ENCODE results near the gene BMP6. TPM values are rescaled to one million over a fixed set of nuclear protein-coding genes. Genes with fewer than 3 reads are reported as not detected.

The BMP6 gene
- total RNA-seq, 1 donor from 2014 or later: 0.44 TPM

DNA sequence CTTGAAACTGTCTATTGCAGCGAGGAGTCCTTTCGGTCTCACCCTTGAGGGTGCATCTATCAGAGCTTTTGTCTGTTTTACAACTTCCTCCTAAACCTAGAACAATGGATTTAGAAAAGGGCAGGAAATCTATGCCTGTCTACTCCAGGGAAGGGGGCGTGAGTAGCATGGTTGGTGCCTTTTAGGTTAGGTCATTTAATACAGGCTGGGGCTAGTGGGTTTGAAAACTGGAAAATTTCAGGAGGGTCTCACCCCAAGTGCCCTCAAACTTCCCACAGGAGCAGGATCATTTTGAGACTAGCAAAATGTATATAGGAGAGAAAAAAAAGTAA is 33.5 kb upstream of the BMP6 start:
- Mint-ChIP-seq H3K9me3 (no peaks in the 10 kb centered on the region), H3K4me3 (no peak overlapping the region), H3K36me3 (ENCODE audit: low read depth) (no peaks in the 10 kb centered on the region), H3K4me1 (peaks cover 8% of the 10 kb centered on the region), H3K27me3 (ENCODE audit: low read depth) (peaks cover 4% of the 10 kb centered on the region), H3K27ac (ENCODE audit: unreplicated experiment) (peak overlapping the region; percentile 84)
- DNase-seq (ENCODE audit: low read depth, low spot score): no peak
- TF ChIP-seq, protein P1, sequence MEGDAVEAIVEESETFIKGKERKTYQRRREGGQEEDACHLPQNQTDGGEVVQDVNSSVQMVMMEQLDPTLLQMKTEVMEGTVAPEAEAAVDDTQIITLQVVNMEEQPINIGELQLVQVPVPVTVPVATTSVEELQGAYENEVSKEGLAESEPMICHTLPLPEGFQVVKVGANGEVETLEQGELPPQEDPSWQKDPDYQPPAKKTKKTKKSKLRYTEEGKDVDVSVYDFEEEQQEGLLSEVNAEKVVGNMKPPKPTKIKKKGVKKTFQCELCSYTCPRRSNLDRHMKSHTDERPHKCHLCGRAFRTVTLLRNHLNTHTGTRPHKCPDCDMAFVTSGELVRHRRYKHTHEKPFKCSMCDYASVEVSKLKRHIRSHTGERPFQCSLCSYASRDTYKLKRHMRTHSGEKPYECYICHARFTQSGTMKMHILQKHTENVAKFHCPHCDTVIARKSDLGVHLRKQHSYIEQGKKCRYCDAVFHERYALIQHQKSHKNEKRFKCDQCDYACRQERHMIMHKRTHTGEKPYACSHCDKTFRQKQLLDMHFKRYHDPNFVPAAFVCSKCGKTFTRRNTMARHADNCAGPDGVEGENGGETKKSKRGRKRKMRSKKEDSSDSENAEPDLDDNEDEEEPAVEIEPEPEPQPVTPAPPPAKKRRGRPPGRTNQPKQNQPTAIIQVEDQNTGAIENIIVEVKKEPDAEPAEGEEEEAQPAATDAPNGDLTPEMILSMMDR (conservative IDR thresholded peaks at IDR 0.05): no peak

DNA sequence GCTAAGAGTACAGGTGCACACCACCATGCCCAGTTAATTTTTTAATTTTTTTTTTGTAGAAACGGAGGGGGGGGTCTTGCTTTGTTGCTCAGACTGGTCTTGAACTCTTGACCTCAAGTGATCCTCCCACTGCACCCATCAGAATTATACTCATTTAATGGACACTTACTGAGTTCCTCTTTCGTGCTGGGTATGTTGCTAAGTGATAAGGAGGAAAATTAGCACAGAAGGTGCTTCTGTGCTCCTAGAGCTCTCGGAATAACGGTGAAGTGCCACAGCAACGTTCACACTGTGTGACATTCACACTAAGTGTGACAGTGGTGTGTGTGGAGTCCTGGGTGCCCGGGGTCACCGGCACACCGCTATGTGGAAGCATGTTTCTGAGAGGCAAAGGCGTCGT is 32.1 kb upstream of the BMP6 start:
- no peak overlapping the region for H3K4me3 Mint-ChIP-seq
- no peak for DNase-seq (ENCODE audit: low read depth, low spot score)
- TF ChIP-seq, protein P1 (conservative IDR thresholded peaks at IDR 0.05): no peak
- no peak overlapping the region for H3K27ac Mint-ChIP-seq (ENCODE audit: unreplicated experiment)
- H3K4me1 Mint-ChIP-seq: peaks cover 8% of the 10 kb centered on the region
- H3K9me3 Mint-ChIP-seq: no peaks in the 10 kb centered on the region
- H3K36me3 Mint-ChIP-seq (ENCODE audit: low read depth): no peaks in the 10 kb centered on the region
- H3K27me3 Mint-ChIP-seq (ENCODE audit: low read depth): peaks cover 4% of the 10 kb centered on the region

DNA sequence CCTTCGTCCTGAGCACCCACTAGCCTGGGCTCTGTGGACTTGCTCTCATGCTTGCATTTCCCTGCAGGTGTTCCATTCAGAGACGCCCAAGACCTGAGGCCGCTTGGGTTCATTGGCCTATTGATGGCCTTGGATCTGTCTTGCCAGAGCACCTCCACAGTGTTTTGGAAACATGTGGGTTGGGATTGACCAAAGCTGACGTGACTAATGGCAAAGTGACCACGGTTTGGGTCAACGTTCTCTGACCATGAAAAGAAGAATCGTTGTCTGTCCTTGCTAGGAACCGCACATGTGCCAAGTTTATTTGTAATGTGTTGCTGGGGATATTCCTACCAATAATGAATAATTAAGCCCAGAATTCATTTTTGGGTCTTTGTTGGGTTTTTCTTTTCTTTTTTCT is 29.8 kb upstream of the BMP6 start:
- H3K27me3 Mint-ChIP-seq (ENCODE audit: low read depth): peaks cover 4% of the 10 kb centered on the region
- no peak overlapping the region for H3K27ac Mint-ChIP-seq (ENCODE audit: unreplicated experiment)
- H3K4me1 Mint-ChIP-seq: peaks cover 14% of the 10 kb centered on the region
- H3K4me3 Mint-ChIP-seq: no peak overlapping the region
- no peaks in the 10 kb centered on the region for H3K9me3 Mint-ChIP-seq
- H3K36me3 Mint-ChIP-seq (ENCODE audit: low read depth): no peaks in the 10 kb centered on the region
- DNase-seq (ENCODE audit: low read depth, low spot score): no peak
- TF ChIP-seq, protein P1 (conservative IDR thresholded peaks at IDR 0.05): no peak

DNA sequence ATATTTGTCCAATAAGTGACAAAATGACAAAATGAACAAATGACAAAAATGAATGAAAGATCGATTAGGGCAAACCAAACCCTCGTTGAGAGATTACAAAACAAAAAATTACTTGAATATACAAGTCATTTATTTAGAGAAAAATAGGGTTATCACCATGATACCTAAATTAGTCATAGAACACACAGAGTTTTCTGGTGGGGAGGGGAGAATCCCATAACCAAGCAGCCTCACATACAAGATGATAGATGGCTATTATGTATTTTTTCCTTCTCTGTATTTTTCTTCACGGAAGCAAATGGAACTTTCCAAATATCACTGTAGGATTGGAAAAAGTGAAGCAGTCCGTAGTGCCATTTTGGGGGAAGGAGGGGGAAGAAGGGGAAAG is 28.5 kb upstream of the BMP6 start:
- Mint-ChIP-seq H3K27ac (ENCODE audit: unreplicated experiment) (no peak overlapping the region), H3K4me3 (no peak overlapping the region), H3K9me3 (no peaks in the 10 kb centered on the region), H3K36me3 (ENCODE audit: low read depth) (no peaks in the 10 kb centered on the region), H3K27me3 (ENCODE audit: low read depth) (peaks cover under 1% of the 10 kb centered on the region), H3K4me1 (peaks cover 9% of the 10 kb centered on the region)
- TF ChIP-seq, protein P1 (conservative IDR thresholded peaks at IDR 0.05): no peak
- DNase-seq (ENCODE audit: low read depth, low spot score): no peak

DNA sequence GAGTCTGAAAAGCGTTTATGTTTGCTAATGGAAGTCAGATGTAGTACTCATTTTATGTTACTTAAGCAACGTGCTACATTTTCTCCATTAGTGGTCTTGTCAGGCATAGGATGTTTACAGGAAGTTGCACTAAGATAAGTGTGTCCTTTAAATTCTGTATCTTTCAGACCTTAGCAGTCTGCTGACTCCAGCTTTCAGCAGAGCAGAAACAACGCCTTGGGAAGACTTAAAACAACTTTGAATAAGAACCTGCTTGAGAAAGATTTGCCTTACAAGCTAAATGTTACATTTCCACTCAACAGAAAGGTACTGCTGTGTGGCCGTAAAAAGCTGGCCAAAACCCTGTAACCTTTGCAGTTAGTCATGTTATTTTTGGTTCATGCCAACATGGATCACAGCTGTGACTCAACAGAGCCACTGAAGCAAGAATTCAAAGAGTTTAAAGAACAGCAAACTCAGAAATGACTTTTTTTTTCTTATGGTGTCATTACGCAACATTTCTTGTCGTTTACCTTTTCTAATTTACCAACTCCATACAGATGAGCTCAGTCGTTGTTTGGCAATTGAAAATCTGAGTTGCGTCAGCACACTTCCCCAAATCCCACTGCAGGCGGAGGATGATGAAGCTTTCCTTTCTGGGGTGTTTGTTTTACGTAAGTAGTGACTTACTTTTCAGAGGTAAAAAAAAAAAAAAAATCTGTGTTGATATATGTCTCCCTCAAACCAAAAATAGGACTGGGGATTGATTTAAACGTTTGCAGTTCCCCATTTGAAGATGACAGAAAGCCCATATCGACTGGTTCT is 27.9 kb upstream of the BMP6 start:
- H3K9me3 Mint-ChIP-seq: no peaks in the 10 kb centered on the region
- no peak overlapping the region for H3K27ac Mint-ChIP-seq (ENCODE audit: unreplicated experiment)
- DNase-seq (ENCODE audit: low read depth, low spot score): no peak

More for the DNA sequence above, 27.9 kb upstream of the BMP6 start:
- TF ChIP-seq, protein P1 (conservative IDR thresholded peaks at IDR 0.05): no peak
- Mint-ChIP-seq H3K4me3 (no peak overlapping the region), H3K27me3 (ENCODE audit: low read depth) (no peaks in the 10 kb centered on the region), H3K36me3 (ENCODE audit: low read depth) (no peaks in the 10 kb centered on the region), H3K4me1 (peaks cover 7% of the 10 kb centered on the region)
